ENCODE data around the gene DDX47.

DNA sequence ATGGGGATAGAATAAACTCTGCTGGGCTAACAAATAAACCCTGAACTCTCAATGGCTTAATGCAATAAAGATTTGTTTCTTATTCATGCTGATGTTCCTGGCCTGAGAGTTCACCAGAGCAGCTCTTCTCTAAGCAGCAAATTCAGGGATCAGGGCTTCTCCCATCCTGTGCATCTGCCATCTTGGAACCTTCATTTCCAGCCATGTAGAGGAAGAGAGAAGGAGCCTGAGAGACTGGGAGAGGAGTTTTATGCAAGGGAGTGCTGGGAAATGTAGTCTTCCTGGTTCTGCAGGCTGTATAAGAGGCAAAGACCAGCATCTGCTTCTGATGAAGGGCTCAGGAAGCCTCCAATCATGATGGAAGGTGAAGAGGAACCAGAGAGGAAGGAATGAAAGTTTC, 48.3 kb upstream of the DDX47 start:
- TF ChIP-seq, protein P1, sequence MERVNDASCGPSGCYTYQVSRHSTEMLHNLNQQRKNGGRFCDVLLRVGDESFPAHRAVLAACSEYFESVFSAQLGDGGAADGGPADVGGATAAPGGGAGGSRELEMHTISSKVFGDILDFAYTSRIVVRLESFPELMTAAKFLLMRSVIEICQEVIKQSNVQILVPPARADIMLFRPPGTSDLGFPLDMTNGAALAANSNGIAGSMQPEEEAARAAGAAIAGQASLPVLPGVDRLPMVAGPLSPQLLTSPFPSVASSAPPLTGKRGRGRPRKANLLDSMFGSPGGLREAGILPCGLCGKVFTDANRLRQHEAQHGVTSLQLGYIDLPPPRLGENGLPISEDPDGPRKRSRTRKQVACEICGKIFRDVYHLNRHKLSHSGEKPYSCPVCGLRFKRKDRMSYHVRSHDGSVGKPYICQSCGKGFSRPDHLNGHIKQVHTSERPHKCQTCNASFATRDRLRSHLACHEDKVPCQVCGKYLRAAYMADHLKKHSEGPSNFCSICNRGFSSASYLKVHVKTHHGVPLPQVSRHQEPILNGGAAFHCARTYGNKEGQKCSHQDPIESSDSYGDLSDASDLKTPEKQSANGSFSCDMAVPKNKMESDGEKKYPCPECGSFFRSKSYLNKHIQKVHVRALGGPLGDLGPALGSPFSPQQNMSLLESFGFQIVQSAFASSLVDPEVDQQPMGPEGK (CRISPR knock-in tag; IDR thresholded peaks at IDR 0.05; ENCODE audit: borderline replicate concordance), result no peak
- TF ChIP-seq, protein P2, sequence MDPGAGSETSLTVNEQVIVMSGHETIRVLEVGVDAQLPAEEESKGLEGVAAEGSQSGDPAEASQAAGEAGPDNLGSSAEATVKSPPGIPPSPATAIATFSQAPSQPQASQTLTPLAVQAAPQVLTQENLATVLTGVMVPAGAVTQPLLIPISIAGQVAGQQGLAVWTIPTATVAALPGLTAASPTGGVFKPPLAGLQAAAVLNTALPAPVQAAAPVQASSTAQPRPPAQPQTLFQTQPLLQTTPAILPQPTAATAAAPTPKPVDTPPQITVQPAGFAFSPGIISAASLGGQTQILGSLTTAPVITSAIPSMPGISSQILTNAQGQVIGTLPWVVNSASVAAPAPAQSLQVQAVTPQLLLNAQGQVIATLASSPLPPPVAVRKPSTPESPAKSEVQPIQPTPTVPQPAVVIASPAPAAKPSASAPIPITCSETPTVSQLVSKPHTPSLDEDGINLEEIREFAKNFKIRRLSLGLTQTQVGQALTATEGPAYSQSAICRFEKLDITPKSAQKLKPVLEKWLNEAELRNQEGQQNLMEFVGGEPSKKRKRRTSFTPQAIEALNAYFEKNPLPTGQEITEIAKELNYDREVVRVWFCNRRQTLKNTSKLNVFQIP (CRISPR knock-in tag; IDR thresholded peaks at IDR 0.05; ENCODE audit: borderline replicate concordance, low read depth), result no peak
- TF ChIP-seq ZC3H10 (CRISPR knock-in tag; IDR thresholded peaks at IDR 0.05) (no peak), RARB (CRISPR knock-in tag; IDR thresholded peaks at IDR 0.05) (no peak), ZNF565 (CRISPR knock-in tag; conservative IDR thresholded peaks at IDR 0.05; ENCODE audit: low read depth) (no peak), CSDC2 (CRISPR knock-in tag; IDR thresholded peaks at IDR 0.05) (no peak), TCF4 (CRISPR knock-in tag; IDR thresholded peaks at IDR 0.05; ENCODE audit: borderline replicate concordance) (no peak), ZFP3 (CRISPR knock-in tag; IDR thresholded peaks at IDR 0.05) (no peak), ZNF70 (CRISPR knock-in tag; IDR thresholded peaks at IDR 0.05) (no peak)
